ENCODE measurements around the gene FKBP6. TPM values are rescaled to one million over a fixed set of nuclear protein-coding genes. Genes with fewer than 3 reads are reported as not detected.
"Not testable (repeated sequence)": the region's sequence is repeated elsewhere in the genome, so short reads cannot be mapped to it uniquely, and the experiment has no call there.

The FKBP6 gene
- total RNA-seq, 1 experiment from 2014 or later, result not detected

GRCh38 chr7:73358590-73359275, 30.8 kb downstream of the FKBP6 start:
- no peak for DNase-seq (ENCODE audit: low spot score)

- DNase-seq (ENCODE audit: low spot score), result no peak
These were observed 31.3 kb downstream of the FKBP6 start for GRCh38 chr7:73359306-73359705.

- DNase-seq (ENCODE audit: low spot score), result no peak
These were observed 31.9 kb downstream of the FKBP6 start for GRCh38 chr7:73359746-73360375.

GRCh38 chr7:73360590-73360989, 32.6 kb downstream of the FKBP6 start:
- not testable (repeated sequence) for DNase-seq (ENCODE audit: low spot score)

GRCh38 chr7:73363225-73364005, 35.5 kb downstream of the FKBP6 start:
- no peak for DNase-seq (ENCODE audit: low spot score)

- no peak for DNase-seq (ENCODE audit: low spot score)
These were observed 36.2 kb downstream of the FKBP6 start for GRCh38 chr7:73364006-73364728.

- no peak for DNase-seq (ENCODE audit: low spot score)
These were observed 38.2 kb downstream of the FKBP6 start for GRCh38 chr7:73366127-73366526.

- DNase-seq (ENCODE audit: low spot score), result no peak
These were observed 39.0 kb downstream of the FKBP6 start for GRCh38 chr7:73366990-73367389.

- DNase-seq (ENCODE audit: low spot score), result no peak
These were observed 41.0 kb downstream of the FKBP6 start for GRCh38 chr7:73369009-73369408.

- no peak for DNase-seq (ENCODE audit: low spot score)
These were observed 41.7 kb downstream of the FKBP6 start for GRCh38 chr7:73369622-73370021.

GRCh38 chr7:73373741-73374140, 45.8 kb downstream of the FKBP6 start:
- DNase-seq (ENCODE audit: low spot score), result no peak

- not testable (repeated sequence) for DNase-seq (ENCODE audit: low spot score)
These were observed 48.3 kb downstream of the FKBP6 start for GRCh38 chr7:73376262-73376661.

- DNase-seq (ENCODE audit: low spot score), result no peak
These were observed 48.9 kb downstream of the FKBP6 start for GRCh38 chr7:73376671-73377412.

GRCh38 chr7:73377413-73378200, 49.6 kb downstream of the FKBP6 start:
- not testable (repeated sequence) for DNase-seq (ENCODE audit: low spot score)

- DNase-seq (ENCODE audit: low spot score), result no peak
These were observed 55.1 kb downstream of the FKBP6 start for GRCh38 chr7:73382934-73383503.

GRCh38 chr7:73387221-73387828, 59.4 kb downstream of the FKBP6 start:
- no peak for DNase-seq (ENCODE audit: low spot score)

- DNase-seq (ENCODE audit: low spot score), result no peak
These were observed 60.0 kb downstream of the FKBP6 start for GRCh38 chr7:73387908-73388414.

- DNase-seq (ENCODE audit: low spot score), result no peak
These were observed 63.4 kb downstream of the FKBP6 start for GRCh38 chr7:73391396-73391795.

GRCh38 chr7:73394422-73394821, 66.5 kb downstream of the FKBP6 start:
- DNase-seq (ENCODE audit: low spot score), result peak; percentile 30

All from A172 (cell line).